SJCRH30 (cell line): ENCODE measurements around the gene KRT1. TPM values are rescaled to one million over a fixed set of nuclear protein-coding genes. Genes with fewer than 3 reads are reported as not detected.

Source experiments
- DNase-seq, 2 experiments: peaks; one replicate each; pipeline ENCODE4 v3.0.0-alpha.2; 2015 to 2020
- H3K27ac ChIP-seq: fragments of 250-450 bp; sonication (Bioruptor Pico); 2 replicates; pipeline ENCODE4 v1.5.1; 2020; ENCODE audit warnings: mild to moderate bottlenecking, moderate library complexity
- H3K27me3 ChIP-seq: fragments of 250-450 bp; sonication (Bioruptor Pico); 2 replicates; pipeline ENCODE4 v1.5.1; 2020; ENCODE audit warnings: mild to moderate bottlenecking, moderate library complexity
- H3K36me3 ChIP-seq: fragments of 250-450 bp; sonication (Bioruptor Pico); 2 replicates; pipeline ENCODE4 v1.5.1; 2020; ENCODE audit warnings: mild to moderate bottlenecking, moderate library complexity
- H3K4me1 ChIP-seq: fragments of 250-450 bp; sonication (Bioruptor Pico); 2 replicates; pipeline ENCODE4 v1.5.1; 2020; ENCODE audit warnings: mild to moderate bottlenecking, moderate library complexity
- H3K4me3 ChIP-seq: fragments of 250-450 bp; sonication (Bioruptor Pico); 2 replicates; pipeline ENCODE4 v1.5.1; 2020; ENCODE audit warnings: mild to moderate bottlenecking, moderate library complexity
- H3K9me3 ChIP-seq: fragments of 250-450 bp; sonication (Bioruptor Pico); replicated peaks from 2 replicates; pipeline ENCODE4 v1.5.1; 2020; ENCODE audit warnings: mild to moderate bottlenecking, moderate library complexity
- total RNA-seq: library from RNA; depleted of rRNA; stranded (reverse); fragments of >200 nt; shearing (Covaris generic); gene quantifications from 2 replicates; pipeline ENCODE4 v1.2.3, GENCODE V29; 2014; rRNA removed

KRT1 gene
- total RNA-seq, 1 experiment from 2014 or later: not detected

GRCh38 chr12:52633383-52633782 lies 46.8 kb downstream of the KRT1 start:
- no peak for DNase-seq
- H3K9me3 ChIP-seq: no peaks in the 10 kb centered on the region
- H3K36me3 ChIP-seq: no peaks in the 10 kb centered on the region
- no peaks in the 10 kb centered on the region for H3K27me3 ChIP-seq
- no peak overlapping the region for H3K27ac ChIP-seq
- H3K4me3 ChIP-seq: no peak overlapping the region
- no peaks in the 10 kb centered on the region for H3K4me1 ChIP-seq

GRCh38 chr12:52632656-52633055 lies 47.6 kb downstream of the KRT1 start:
- Histone ChIP-seq H3K9me3 (no peaks in the 10 kb centered on the region), H3K27ac (no peak overlapping the region), H3K4me3 (no peak overlapping the region), H3K36me3 (no peaks in the 10 kb centered on the region), H3K4me1 (no peaks in the 10 kb centered on the region), H3K27me3 (no peaks in the 10 kb centered on the region)
- no peak for DNase-seq

- Histone ChIP-seq H3K4me3 (no peak overlapping the region), H3K27me3 (no peaks in the 10 kb centered on the region), H3K9me3 (no peaks in the 10 kb centered on the region), H3K4me1 (no peaks in the 10 kb centered on the region), H3K27ac (no peak overlapping the region), H3K36me3 (no peaks in the 10 kb centered on the region)
- DNase-seq: no peak
Measured at GRCh38 chr12:52631676-52632459, 48.3 kb downstream of the KRT1 start.

- Histone ChIP-seq H3K36me3 (no peaks in the 10 kb centered on the region), H3K4me3 (no peak overlapping the region), H3K27ac (no peak overlapping the region), H3K4me1 (no peaks in the 10 kb centered on the region), H3K27me3 (no peaks in the 10 kb centered on the region), H3K9me3 (no peaks in the 10 kb centered on the region)
- DNase-seq: no peak
Measured at GRCh38 chr12:52631264-52631663, 48.9 kb downstream of the KRT1 start.

- H3K27me3 ChIP-seq: no peaks in the 10 kb centered on the region
- no peak overlapping the region for H3K27ac ChIP-seq
- H3K9me3 ChIP-seq: no peaks in the 10 kb centered on the region
- no peak overlapping the region for H3K4me3 ChIP-seq
- H3K4me1 ChIP-seq: no peaks in the 10 kb centered on the region
- DNase-seq: no peak
- no peaks in the 10 kb centered on the region for H3K36me3 ChIP-seq
Measured at GRCh38 chr12:52630599-52631200, 49.5 kb downstream of the KRT1 start.

GRCh38 chr12:52630008-52630500 lies 50.2 kb downstream of the KRT1 start:
- H3K4me3 ChIP-seq: no peak overlapping the region
- no peak overlapping the region for H3K27ac ChIP-seq
- no peaks in the 10 kb centered on the region for H3K36me3 ChIP-seq
- H3K4me1 ChIP-seq: no peaks in the 10 kb centered on the region
- H3K9me3 ChIP-seq: no peaks in the 10 kb centered on the region
- no peak for DNase-seq
- no peaks in the 10 kb centered on the region for H3K27me3 ChIP-seq

- H3K27me3 ChIP-seq: no peaks in the 10 kb centered on the region
- no peaks in the 10 kb centered on the region for H3K9me3 ChIP-seq
- no peaks in the 10 kb centered on the region for H3K4me1 ChIP-seq
- no peak for DNase-seq
- H3K4me3 ChIP-seq: no peak overlapping the region
- no peak overlapping the region for H3K27ac ChIP-seq
- no peaks in the 10 kb centered on the region for H3K36me3 ChIP-seq
Measured at GRCh38 chr12:52629281-52630007, 50.8 kb downstream of the KRT1 start.

- no peaks in the 10 kb centered on the region for H3K4me1 ChIP-seq
- no peaks in the 10 kb centered on the region for H3K9me3 ChIP-seq
- no peaks in the 10 kb centered on the region for H3K27me3 ChIP-seq
- H3K27ac ChIP-seq: no peak overlapping the region
- DNase-seq: no peak
- H3K36me3 ChIP-seq: no peaks in the 10 kb centered on the region
- H3K4me3 ChIP-seq: no peak overlapping the region
Measured at GRCh38 chr12:52628841-52629240, 51.4 kb downstream of the KRT1 start.

GRCh38 chr12:52628111-52628507 lies 52.1 kb downstream of the KRT1 start:
- Histone ChIP-seq H3K27ac (no peak overlapping the region), H3K9me3 (no peaks in the 10 kb centered on the region), H3K27me3 (no peaks in the 10 kb centered on the region), H3K4me1 (no peaks in the 10 kb centered on the region), H3K4me3 (no peak overlapping the region), H3K36me3 (no peaks in the 10 kb centered on the region)
- DNase-seq: no peak

GRCh38 chr12:52627395-52628110 lies 52.7 kb downstream of the KRT1 start:
- Histone ChIP-seq H3K4me1 (no peaks in the 10 kb centered on the region), H3K36me3 (no peaks in the 10 kb centered on the region), H3K4me3 (no peak overlapping the region), H3K27me3 (no peaks in the 10 kb centered on the region), H3K27ac (no peak overlapping the region), H3K9me3 (no peaks in the 10 kb centered on the region)
- DNase-seq: no peak

Other genes with a start within 250 kb of the KRT1 start
- not detected in 2 replicates for gene KRT75, start 246.0 kb downstream of the KRT1 start, total RNA-seq
- not detected in 2 replicates for gene KRT6B, start 228.3 kb downstream of the KRT1 start, total RNA-seq
- not detected in 2 replicates for gene KRT6C, start 206.6 kb downstream of the KRT1 start, total RNA-seq
- not detected in 2 replicates for gene KRT6A, start 187.2 kb downstream of the KRT1 start, total RNA-seq
- gene KRT5, start 160.0 kb downstream of the KRT1 start, total RNA-seq: not detected in 2 replicates
- gene KRT71, start 127.3 kb downstream of the KRT1 start, total RNA-seq: not detected in 2 replicates
- not detected in 2 replicates for gene KRT74, start 106.6 kb downstream of the KRT1 start, total RNA-seq
- not detected in 2 replicates for gene KRT72, start 78.9 kb downstream of the KRT1 start, total RNA-seq
- gene KRT73, start 61.8 kb downstream of the KRT1 start, total RNA-seq: not detected in 2 replicates
- gene KRT2, start 28.2 kb downstream of the KRT1 start, total RNA-seq: not detected in 2 replicates
- gene KRT77, start 23.1 kb upstream of the KRT1 start, total RNA-seq: not detected in 2 replicates
- gene KRT76, start 96.9 kb upstream of the KRT1 start, total RNA-seq: not detected in 2 replicates
- gene KRT3, start 115.7 kb upstream of the KRT1 start, total RNA-seq: not detected in 2 replicates
- gene KRT4, start 133.7 kb upstream of the KRT1 start, total RNA-seq: not detected in 2 replicates
- gene KRT79, start 153.9 kb upstream of the KRT1 start, total RNA-seq: not detected in 2 replicates
- gene KRT78, start 168.6 kb upstream of the KRT1 start, total RNA-seq: not detected in 2 replicates
- gene KRT8, start 224.7 kb upstream of the KRT1 start, total RNA-seq: 1.7 and 2.4 TPM in 2 replicates